Measurements from ENCODE around the gene PSMF1. TPM values are rescaled to one million over a fixed set of nuclear protein-coding genes. Genes with fewer than 3 reads are reported as not detected.
A peak's percentile ranks its signal among the peaks of the same experiment; 100 is the strongest.

PSMF1 gene
- total RNA-seq, 2 experiments from 2014 or later, result 138 to 143 TPM

DNA sequence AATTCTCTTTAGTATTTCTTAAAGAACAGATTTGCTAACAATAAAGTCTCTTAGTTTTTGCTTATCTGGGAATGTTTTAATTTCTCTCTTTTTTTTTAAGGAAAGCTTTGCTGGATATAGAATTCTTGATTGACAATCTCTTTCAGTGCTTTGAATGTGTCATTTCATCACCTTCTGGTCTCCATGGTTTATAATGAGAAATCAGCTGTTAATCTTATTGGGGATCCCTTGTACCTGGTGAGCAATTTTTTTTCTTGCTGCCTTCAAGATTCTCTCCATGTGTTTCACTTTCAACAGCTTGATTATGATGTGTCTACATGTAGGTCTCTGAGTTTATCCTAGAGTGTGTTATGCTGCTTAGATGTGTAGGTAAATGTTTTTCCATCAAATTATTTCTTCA lies 16.4 kb upstream of the PSMF1 start:
- intact Hi-C loops (cut with micrococcal nuclease), result no loop called here
- no peaks in the 10 kb centered on the region for H3K4me1 Mint-ChIP-seq (ENCODE audit: low read depth)
- peaks cover 12% of the 10 kb centered on the region for H3K9me3 Mint-ChIP-seq
- CTCF ChIA-PET, result no interaction called here
- no peaks in the 10 kb centered on the region for H3K27me3 Mint-ChIP-seq (ENCODE audit: low read depth)
- no peak overlapping the region for H3K4me3 Mint-ChIP-seq
- no peaks in the 10 kb centered on the region for H3K36me3 Mint-ChIP-seq (ENCODE audit: low read depth)
- no peak overlapping the region for H3K27ac Mint-ChIP-seq
- DNase-seq, result no peak

DNA sequence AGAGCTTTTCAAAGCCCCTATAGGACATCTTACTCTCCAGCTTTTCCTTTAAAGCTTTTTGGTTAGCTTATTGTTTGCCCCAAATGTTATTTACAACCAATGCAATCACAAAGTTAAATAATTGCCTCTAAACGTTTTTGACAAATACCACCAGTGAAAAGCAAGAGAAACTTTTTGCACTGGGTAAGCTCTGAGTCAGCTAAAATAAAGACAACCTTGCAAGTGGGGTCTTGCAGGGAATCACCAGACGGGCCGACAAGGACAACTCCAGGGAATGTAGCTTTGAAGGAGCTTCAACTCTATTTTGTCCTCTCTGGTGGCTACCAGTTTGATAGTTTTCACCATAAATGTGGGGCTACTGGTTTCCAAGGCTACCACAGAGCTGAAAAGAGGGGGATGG lies 14.7 kb upstream of the PSMF1 start:
- CTCF ChIA-PET, result no interaction called here
- Mint-ChIP-seq H3K4me3 (no peak overlapping the region), H3K27ac (no peak overlapping the region), H3K9me3 (peaks cover 10% of the 10 kb centered on the region), H3K36me3 (ENCODE audit: low read depth) (no peaks in the 10 kb centered on the region), H3K27me3 (ENCODE audit: low read depth) (no peaks in the 10 kb centered on the region), H3K4me1 (ENCODE audit: low read depth) (peaks cover 3% of the 10 kb centered on the region)
- DNase-seq, result no peak
- intact Hi-C loops (cut with micrococcal nuclease), result no loop called here

DNA sequence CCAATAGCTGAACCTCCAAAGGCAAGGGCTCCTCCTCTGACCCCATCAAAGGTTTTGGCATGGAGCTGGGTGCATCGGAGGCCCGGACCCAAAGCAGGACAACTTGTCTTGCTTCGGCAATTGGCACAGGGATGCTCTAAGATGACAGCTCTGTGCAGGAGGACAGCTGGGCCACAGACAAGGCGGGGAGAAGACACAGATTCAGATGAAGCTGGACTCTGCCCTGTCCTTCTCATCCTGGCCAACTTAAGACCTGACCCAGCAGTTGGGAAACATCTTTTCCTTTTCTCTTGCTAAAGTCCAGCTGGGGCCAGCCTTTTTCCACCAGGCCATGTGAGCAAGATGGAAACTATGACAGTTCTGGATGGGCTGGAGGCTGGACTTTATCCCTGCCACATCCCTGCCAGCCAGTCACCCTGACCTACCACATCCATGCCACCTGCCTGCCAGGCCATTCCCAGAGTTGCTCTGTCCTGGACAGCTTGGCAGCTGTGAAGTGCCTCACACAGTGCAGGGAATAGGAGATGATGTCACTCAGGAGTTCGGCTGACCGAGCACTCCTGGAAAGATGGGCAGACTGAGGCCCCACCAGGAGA lies 12.7 kb upstream of the PSMF1 start:
- no peaks in the 10 kb centered on the region for H3K27me3 Mint-ChIP-seq (ENCODE audit: low read depth)
- no peak overlapping the region for H3K4me3 Mint-ChIP-seq
- no peaks in the 10 kb centered on the region for H3K36me3 Mint-ChIP-seq (ENCODE audit: low read depth)
- no peak for DNase-seq
- CTCF ChIA-PET, result no interaction called here
- peaks cover 3% of the 10 kb centered on the region for H3K4me1 Mint-ChIP-seq (ENCODE audit: low read depth)
- intact Hi-C loops (cut with micrococcal nuclease), result loop anchor here (5.0 kb wide), 2 partner anchors 133 to 148 kb away; no protein-coding TSS in a partner anchor
- H3K27ac Mint-ChIP-seq, result no peak overlapping the region
- H3K9me3 Mint-ChIP-seq, result peaks cover 10% of the 10 kb centered on the region

DNA sequence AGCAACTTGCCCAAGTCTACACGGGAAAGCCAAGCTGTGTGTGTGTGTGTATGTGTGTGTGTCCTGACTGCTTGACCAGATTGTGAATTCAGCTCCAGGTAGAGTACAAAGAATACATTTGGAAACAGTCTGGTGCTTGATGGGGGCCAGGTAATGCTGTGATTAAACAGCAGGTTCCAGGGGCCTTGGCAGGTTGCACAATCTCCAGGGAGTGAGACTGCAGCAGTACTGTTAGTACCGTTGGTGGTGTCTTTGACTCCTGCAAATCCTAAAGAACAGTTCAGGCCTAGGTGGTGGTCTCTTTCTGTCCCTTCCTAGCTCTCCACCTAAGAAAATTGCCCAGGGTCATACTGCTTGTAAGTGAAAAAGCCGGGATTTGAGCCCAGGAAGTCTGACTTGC lies 11.2 kb upstream of the PSMF1 start:
- Mint-ChIP-seq H3K36me3 (ENCODE audit: low read depth) (no peaks in the 10 kb centered on the region), H3K4me1 (ENCODE audit: low read depth) (peaks cover 3% of the 10 kb centered on the region), H3K27ac (no peak overlapping the region), H3K27me3 (ENCODE audit: low read depth) (no peaks in the 10 kb centered on the region), H3K4me3 (no peak overlapping the region), H3K9me3 (peaks cover 7% of the 10 kb centered on the region)
- CTCF ChIA-PET, result interaction anchor here (1.0 to 2.5 kb wide), 6 partner anchors 18 to 291 kb away, joined by 4 to 18 read pairs (median 7); no protein-coding TSS in a partner anchor
- intact Hi-C loops (cut with micrococcal nuclease), result loop anchor here (5.0 kb wide), 2 partner anchors 135 to 150 kb away; no protein-coding TSS in a partner anchor
- no peak for DNase-seq

DNA sequence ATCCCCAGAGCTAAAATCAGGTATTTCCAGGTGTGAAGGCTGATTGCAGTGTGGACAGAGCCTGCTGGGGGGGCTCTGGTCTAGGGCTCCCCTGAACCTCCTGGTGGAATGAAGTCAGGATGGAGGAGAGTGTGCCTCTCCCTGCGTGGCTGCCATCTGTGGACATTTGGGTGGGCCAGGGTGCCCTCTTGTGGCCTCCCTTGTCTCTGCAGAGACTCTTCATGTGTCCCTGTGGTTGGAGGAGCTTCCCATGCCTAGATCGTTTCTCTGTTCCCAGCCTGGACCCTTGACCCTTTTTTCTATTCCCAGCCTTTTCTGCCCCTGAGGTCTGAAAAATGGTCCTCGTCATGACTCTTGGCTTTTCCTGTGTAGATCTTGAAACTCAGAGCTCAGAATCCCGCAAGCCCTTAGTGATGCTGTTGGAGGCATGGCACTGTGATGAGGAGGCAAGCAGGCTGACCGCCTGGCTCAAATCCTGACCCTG lies 9.9 kb upstream of the PSMF1 start:
- DNase-seq, result peak; percentile 76
- intact Hi-C loops (cut with micrococcal nuclease), result loop anchor here (1.0 to 5.0 kb wide), 3 partner anchors 136 to 292 kb away; no protein-coding TSS in a partner anchor
- H3K27me3 Mint-ChIP-seq (ENCODE audit: low read depth), result no peaks in the 10 kb centered on the region
- peaks cover 3% of the 10 kb centered on the region for H3K4me1 Mint-ChIP-seq (ENCODE audit: low read depth)
- CTCF ChIA-PET, result interaction anchor here (0.6 to 2.5 kb wide), 34 partner anchors 9 to 300 kb away, joined by 3 to 18 read pairs (median 4); partner anchors contain the start of genes FAM110A and PSMF1
- H3K9me3 Mint-ChIP-seq, result no peaks in the 10 kb centered on the region
- no peaks in the 10 kb centered on the region for H3K36me3 Mint-ChIP-seq (ENCODE audit: low read depth)
- no peak overlapping the region for H3K4me3 Mint-ChIP-seq
- no peak overlapping the region for H3K27ac Mint-ChIP-seq

- CTCF ChIA-PET, result interaction anchor here (1.7 kb wide), 1 partner anchor 12 kb away, joined by 5 read pairs; no protein-coding TSS in a partner anchor
- intact Hi-C loops (cut with micrococcal nuclease), result no loop called here
- peaks cover 14% of the 10 kb centered on the region for H3K4me1 Mint-ChIP-seq (ENCODE audit: low read depth)
Observed at GRCh38 chr20:1112908-1113307, 5.5 kb upstream of the PSMF1 start.

DNA sequence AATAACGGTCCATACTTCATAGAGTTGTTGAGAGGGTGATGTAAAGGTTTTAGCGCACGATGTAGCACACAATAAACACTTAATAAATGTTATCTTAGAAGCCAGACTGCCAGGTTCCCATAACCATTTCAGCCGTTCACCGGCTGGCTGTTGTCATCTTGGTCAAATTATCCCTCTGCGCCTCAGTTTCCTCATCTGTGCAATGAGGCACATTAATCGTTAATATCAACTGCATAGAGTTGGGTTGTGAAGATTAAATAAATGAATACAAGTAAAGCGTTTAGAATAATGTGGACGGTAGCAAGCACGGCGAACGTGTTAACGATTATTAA lies 432 bp upstream of the PSMF1 start:
- peak overlapping the region; percentile 88 for H3K27ac Mint-ChIP-seq
- CTCF ChIA-PET, result interaction anchor here (1.2 kb wide), 1 partner anchor 9 kb away, joined by 7 read pairs; no protein-coding TSS in a partner anchor
- peak overlapping the region; percentile 88 for H3K4me3 Mint-ChIP-seq
- no peaks in the 10 kb centered on the region for H3K9me3 Mint-ChIP-seq
- peaks cover 17% of the 10 kb centered on the region for H3K36me3 Mint-ChIP-seq (ENCODE audit: low read depth)
- peaks cover 46% of the 10 kb centered on the region for H3K4me1 Mint-ChIP-seq (ENCODE audit: low read depth)
- intact Hi-C loops (cut with micrococcal nuclease), result loop anchor here (1.0 to 2.0 kb wide), 10 partner anchors 32 to 819 kb away; partner anchors contain the start of genes FAM110A, FKBP1A, RAD21L1 and SNPH
- no peak for DNase-seq
- no peaks in the 10 kb centered on the region for H3K27me3 Mint-ChIP-seq (ENCODE audit: low read depth)

More at GRCh38 chr20:1112908-1113307, 5.5 kb upstream of the PSMF1 start:
- H3K27ac Mint-ChIP-seq, result no peak overlapping the region
- no peaks in the 10 kb centered on the region for H3K36me3 Mint-ChIP-seq (ENCODE audit: low read depth)
- no peak for DNase-seq
- H3K4me3 Mint-ChIP-seq, result no peak overlapping the region
- no peaks in the 10 kb centered on the region for H3K9me3 Mint-ChIP-seq
- H3K27me3 Mint-ChIP-seq (ENCODE audit: low read depth), result no peaks in the 10 kb centered on the region

- no peak for DNase-seq
- peak overlapping the region; percentile 88 for H3K4me3 Mint-ChIP-seq
- H3K27ac Mint-ChIP-seq, result peak overlapping the region; percentile 88
- H3K36me3 Mint-ChIP-seq (ENCODE audit: low read depth), result peaks cover 17% of the 10 kb centered on the region
- peaks cover 58% of the 10 kb centered on the region for H3K4me1 Mint-ChIP-seq (ENCODE audit: low read depth)
- no peaks in the 10 kb centered on the region for H3K27me3 Mint-ChIP-seq (ENCODE audit: low read depth)
- H3K9me3 Mint-ChIP-seq, result no peaks in the 10 kb centered on the region
- CTCF ChIA-PET, result interaction anchor here (0.6 to 1.9 kb wide), 2 partner anchors 11 to 22 kb away, joined by 3 to 10 read pairs; no protein-coding TSS in a partner anchor
- intact Hi-C loops (cut with micrococcal nuclease), result loop anchor here (2.0 kb wide), 3 partner anchors 272 to 820 kb away; no protein-coding TSS in a partner anchor
Observed at GRCh38 chr20:1119128-1119505, 715 bp downstream of the PSMF1 start.

DNA sequence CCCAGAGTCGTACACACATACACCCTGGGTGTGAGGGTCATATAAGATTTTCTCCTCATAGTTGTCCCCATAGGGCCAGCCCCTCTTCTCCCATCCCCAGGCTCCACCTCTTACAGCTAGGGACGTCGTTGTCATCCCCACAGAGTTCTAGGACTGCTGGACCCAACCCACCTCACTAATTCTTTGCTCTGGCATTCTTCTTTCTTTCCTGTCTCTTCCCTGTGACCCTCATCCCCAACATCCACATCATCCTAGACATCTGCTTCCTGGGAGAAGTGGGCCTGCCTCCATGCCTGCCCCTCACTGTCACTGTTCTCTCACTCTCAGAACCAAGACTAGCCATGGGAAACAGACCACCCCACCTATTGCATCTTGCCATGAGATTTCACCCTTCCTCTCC lies 1.1 kb downstream of the PSMF1 start:
- Mint-ChIP-seq H3K4me1 (ENCODE audit: low read depth) (peaks cover 58% of the 10 kb centered on the region), H3K9me3 (no peaks in the 10 kb centered on the region), H3K27ac (peak overlapping the region; percentile 88), H3K27me3 (ENCODE audit: low read depth) (no peaks in the 10 kb centered on the region), H3K4me3 (peak overlapping the region; percentile 88), H3K36me3 (ENCODE audit: low read depth) (peaks cover 17% of the 10 kb centered on the region)
- no peak for DNase-seq
- intact Hi-C loops (cut with micrococcal nuclease), result loop anchor here (2.0 kb wide), 3 partner anchors 273 to 821 kb away; no protein-coding TSS in a partner anchor
- CTCF ChIA-PET, result interaction anchor here (1.0 to 1.9 kb wide), 3 partner anchors 11 to 94 kb away, joined by 3 to 10 read pairs (median 3); no protein-coding TSS in a partner anchor

DNA sequence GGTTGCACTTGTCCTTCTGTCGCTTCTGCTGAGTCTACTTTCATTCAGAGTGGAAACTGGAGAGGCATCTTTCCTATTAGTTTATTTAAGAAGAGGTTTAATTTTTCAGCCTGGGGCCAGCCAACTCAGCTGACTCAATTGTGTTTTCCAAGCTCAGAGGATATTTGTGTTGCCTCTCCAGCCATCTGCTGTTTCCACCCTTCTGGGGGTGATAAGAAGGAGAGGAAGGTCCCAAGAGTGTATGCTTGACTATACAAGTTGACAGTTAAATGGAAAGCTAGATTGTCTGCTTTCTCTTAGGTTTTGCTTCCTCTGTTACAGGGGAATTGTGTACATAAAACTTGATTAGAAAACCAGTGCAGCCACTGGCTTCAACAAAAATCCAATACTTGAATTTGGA lies 3.0 kb downstream of the PSMF1 start:
- peaks cover 25% of the 10 kb centered on the region for H3K36me3 Mint-ChIP-seq (ENCODE audit: low read depth)
- peak overlapping the region; percentile 30 for H3K4me3 Mint-ChIP-seq
- peak overlapping the region; percentile 39 for H3K27ac Mint-ChIP-seq
- peaks cover 62% of the 10 kb centered on the region for H3K4me1 Mint-ChIP-seq (ENCODE audit: low read depth)
- CTCF ChIA-PET, result interaction anchor here (0.7 kb wide), 1 partner anchor 106 kb away, joined by 3 read pairs; no protein-coding TSS in a partner anchor
- H3K9me3 Mint-ChIP-seq, result no peaks in the 10 kb centered on the region
- no peaks in the 10 kb centered on the region for H3K27me3 Mint-ChIP-seq (ENCODE audit: low read depth)
- intact Hi-C loops (cut with micrococcal nuclease), result loop anchor here (5.0 kb wide), 1 partner anchor 469 kb away; the partner anchor contains the start of gene SRXN1
- DNase-seq, result no peak

DNA sequence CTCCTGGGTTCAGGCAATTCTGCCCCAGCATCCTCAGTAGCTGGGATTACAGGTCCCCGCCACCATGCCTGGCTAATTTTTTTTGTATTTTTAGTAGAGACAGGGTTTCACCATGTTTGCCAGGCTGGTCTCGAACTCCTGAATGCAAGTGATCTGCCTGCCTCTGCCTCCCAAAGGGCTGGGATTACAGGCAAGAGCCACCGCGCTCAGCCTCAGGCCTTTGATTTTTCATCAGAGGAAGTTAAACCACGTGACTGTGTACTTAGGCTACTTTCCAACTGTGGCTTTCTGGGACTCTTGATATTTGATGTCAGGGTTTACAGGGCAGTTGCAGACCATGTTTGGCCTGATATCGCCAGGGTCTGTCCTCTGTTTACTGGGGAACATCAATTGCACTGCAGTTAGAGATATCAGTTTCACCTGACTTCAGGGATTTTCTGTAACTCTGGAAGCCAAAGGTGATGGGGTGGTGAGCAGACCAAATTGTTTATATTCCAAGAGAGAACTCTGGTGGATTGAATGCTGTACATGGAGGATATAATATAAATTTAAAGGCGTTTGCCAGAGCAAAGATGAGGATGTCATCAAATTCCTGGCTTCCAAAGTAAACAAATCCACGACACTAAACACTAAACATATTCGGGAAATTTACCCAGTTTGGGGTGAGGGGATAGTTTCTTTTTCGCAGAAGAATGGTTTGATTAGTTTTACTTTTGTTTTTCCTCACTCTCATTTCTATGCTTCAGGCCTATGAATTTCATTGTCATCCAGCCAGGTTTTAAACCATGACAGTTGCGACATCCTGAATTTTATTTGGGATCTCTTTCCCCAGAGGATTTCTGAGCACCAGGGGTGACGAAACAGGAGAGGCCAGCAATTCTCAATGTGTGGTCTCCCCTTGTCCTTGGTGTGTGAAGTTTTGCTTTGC lies 4.2 kb downstream of the PSMF1 start:
- Mint-ChIP-seq H3K27ac (peak overlapping the region; percentile 57), H3K4me1 (ENCODE audit: low read depth) (peaks cover 55% of the 10 kb centered on the region)
- CTCF ChIA-PET, result interaction anchor here (1.0 kb wide), 1 partner anchor 14 kb away, joined by 3 read pairs; no protein-coding TSS in a partner anchor

GRCh38 chr20:1123666-1124065 lies 5.3 kb downstream of the PSMF1 start:
- H3K36me3 Mint-ChIP-seq (ENCODE audit: low read depth), result peaks cover 35% of the 10 kb centered on the region
- peaks cover 54% of the 10 kb centered on the region for H3K4me1 Mint-ChIP-seq (ENCODE audit: low read depth)
- DNase-seq, result no peak
- no peaks in the 10 kb centered on the region for H3K27me3 Mint-ChIP-seq (ENCODE audit: low read depth)
- CTCF ChIA-PET, result interaction anchor here (1.6 to 2.0 kb wide), 2 partner anchors 10 to 12 kb away, joined by 4 to 5 read pairs; no protein-coding TSS in a partner anchor
- H3K9me3 Mint-ChIP-seq, result no peaks in the 10 kb centered on the region
- peak overlapping the region; percentile 14 for H3K27ac Mint-ChIP-seq
- intact Hi-C loops (cut with micrococcal nuclease), result loop anchor here (5.0 kb wide), 1 partner anchor 471 kb away; the partner anchor contains the start of gene SRXN1
- H3K4me3 Mint-ChIP-seq, result no peak overlapping the region

More for the DNA sequence above, 4.2 kb downstream of the PSMF1 start:
- peak; percentile 37 for DNase-seq
- intact Hi-C loops (cut with micrococcal nuclease), result loop anchor here (5.0 kb wide), 1 partner anchor 470 kb away; the partner anchor contains the start of gene SRXN1
- Mint-ChIP-seq H3K4me3 (no peak overlapping the region), H3K27me3 (ENCODE audit: low read depth) (no peaks in the 10 kb centered on the region), H3K9me3 (no peaks in the 10 kb centered on the region), H3K36me3 (ENCODE audit: low read depth) (peaks cover 29% of the 10 kb centered on the region)
